SK-N-MC (cell line): ENCODE results near the gene HS3ST1.

Experiments
- EZH2 ChIP-seq: fragments of 200-600 bp; sonication (generic); IDR thresholded peaks from one replicate; pipeline ENCODE4 v1.6.1; 2017; ENCODE audit warnings: antibody characterized with exemption
- FOXP2 ChIP-seq: optimal IDR thresholded peaks from 2 replicates; pipeline ENCODE3; 2011; ENCODE audit warnings: mild to moderate bottlenecking, moderate library complexity; ENCODE audit not compliant: insufficient read depth; ENCODE audit errors: extremely low read length, control extremely low read depth
- POLR2AphosphoS5 ChIP-seq: IDR thresholded peaks from 2 replicates; pipeline ENCODE4 v1.6.1; 2012; ENCODE audit warnings: mild to moderate bottlenecking, low read depth, low read length, borderline replicate concordance

GRCh38 chr4:11367371-11367770, 61.3 kb downstream of the HS3ST1 start:
- no peak for TF ChIP-seq EZH2
- no peak for TF ChIP-seq POLR2AphosphoS5
- TF ChIP-seq FOXP2 = no peak
